ENCODE measurements around the gene ALOX12B.

ALOX12B gene

GRCh38 chr17:8072729-8073461, 14.6 kb downstream of the ALOX12B start:
- no peak overlapping the region for H2AFZ ChIP-seq (ENCODE audit: insufficient read depth, low read length, poor library complexity)
- no peak for DNase-seq
- no peak overlapping the region for H4K91ac ChIP-seq (ENCODE audit: low read depth, low read length)
- H3K23ac ChIP-seq (ENCODE audit: low read length), result no peak overlapping the region
- H3K9me3 ChIP-seq (ENCODE audit: insufficient read depth, low read depth, low read length), result peaks cover 3% of the 10 kb centered on the region
- no peaks in the 10 kb centered on the region for H3K4me1 ChIP-seq (ENCODE audit: control insufficient read depth in 1 of 2, insufficient read depth in 2 of 2, low read length in 2 of 2)
- H3K27ac ChIP-seq (ENCODE audit: low read depth, low read length), result no peak overlapping the region
- H2BK120ac ChIP-seq (ENCODE audit: insufficient read depth, low read length, poor library complexity), result no peak overlapping the region
- H3K27me3 ChIP-seq (ENCODE audit: insufficient read depth, low read length), result peaks cover 46% of the 10 kb centered on the region
- no peak overlapping the region for H2BK12ac ChIP-seq (ENCODE audit: low read length)
- no peaks in the 10 kb centered on the region for H3K79me1 ChIP-seq (ENCODE audit: low read length)
- no peak overlapping the region for H3K4ac ChIP-seq (ENCODE audit: low read depth, low read length)
- H2AK5ac ChIP-seq (ENCODE audit: low read length), result no peak overlapping the region
- H3K14ac ChIP-seq (ENCODE audit: low read length), result no peak overlapping the region
- H4K12ac ChIP-seq (ENCODE audit: low read depth, low read length), result no peak overlapping the region
- no CpG with 5 or more reads among the region's 40 CpGs for WGBS (ENCODE audit: extremely low coverage, insufficient coverage, insufficient read length)
- no peak overlapping the region for H2BK5ac ChIP-seq (ENCODE audit: low read depth, low read length, poor library complexity)
- H4K8ac ChIP-seq (ENCODE audit: low read depth, low read length), result no peak overlapping the region
- H3K4me3 ChIP-seq (ENCODE audit: low read depth, low read length), result no peak overlapping the region
- H3K18ac ChIP-seq (ENCODE audit: low read length), result no peak overlapping the region
- H3K36me3 ChIP-seq (ENCODE audit: control insufficient read depth in 1 of 2, insufficient read depth in 2 of 2, low read length in 2 of 2), result no peaks in the 10 kb centered on the region
- no peak overlapping the region for H3K4me2 ChIP-seq (ENCODE audit: low read length)
- H3K79me2 ChIP-seq (ENCODE audit: control insufficient read depth, insufficient read depth, low read length, poor library complexity), result no peaks in the 10 kb centered on the region
- no peak overlapping the region for H3K9ac ChIP-seq (ENCODE audit: low read length)

DNA sequence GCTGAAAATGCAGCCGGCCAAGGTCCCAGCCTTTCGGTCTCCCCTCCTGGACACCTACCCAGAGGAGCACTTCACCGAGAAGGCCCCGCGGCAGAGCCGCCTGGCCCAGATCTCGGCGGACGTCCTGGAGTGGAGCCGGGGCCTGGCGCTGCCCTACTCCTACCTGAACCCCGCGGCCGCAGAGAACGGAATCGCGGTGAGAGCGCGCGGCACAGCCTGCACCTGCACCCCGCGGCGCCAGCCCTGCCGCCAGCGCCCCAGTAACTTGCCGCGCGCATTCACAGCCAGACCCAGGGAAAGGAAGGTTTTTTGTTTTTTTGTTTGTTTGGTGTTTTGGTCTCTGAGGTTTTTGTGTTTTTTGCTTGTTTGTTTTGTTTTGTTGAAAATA, 15.2 kb downstream of the ALOX12B start:
- Histone ChIP-seq H3K79me2 (ENCODE audit: control insufficient read depth, insufficient read depth, low read length, poor library complexity) (no peaks in the 10 kb centered on the region), H2AK5ac (ENCODE audit: low read length) (no peak overlapping the region), H4K12ac (ENCODE audit: low read depth, low read length) (no peak overlapping the region), H4K91ac (ENCODE audit: low read depth, low read length) (no peak overlapping the region), H3K79me1 (ENCODE audit: low read length) (no peaks in the 10 kb centered on the region), H2BK120ac (ENCODE audit: insufficient read depth, low read length, poor library complexity) (no peak overlapping the region), H2AFZ (ENCODE audit: insufficient read depth, low read length, poor library complexity) (no peak overlapping the region), H3K36me3 (ENCODE audit: control insufficient read depth in 1 of 2, insufficient read depth in 2 of 2, low read length in 2 of 2) (no peaks in the 10 kb centered on the region), H3K9ac (ENCODE audit: low read length) (no peak overlapping the region), H3K9me3 (ENCODE audit: insufficient read depth, low read depth, low read length) (peaks cover 3% of the 10 kb centered on the region), H3K4me2 (ENCODE audit: low read length) (no peak overlapping the region), H2BK5ac (ENCODE audit: low read depth, low read length, poor library complexity) (no peak overlapping the region), H3K27me3 (ENCODE audit: insufficient read depth, low read length) (peaks cover 46% of the 10 kb centered on the region), H4K8ac (ENCODE audit: low read depth, low read length) (no peak overlapping the region), H3K4ac (ENCODE audit: low read depth, low read length) (no peak overlapping the region), H3K4me3 (ENCODE audit: low read depth, low read length) (no peak overlapping the region), H2BK12ac (ENCODE audit: low read length) (no peak overlapping the region), H3K27ac (ENCODE audit: low read depth, low read length) (no peak overlapping the region), H3K4me1 (ENCODE audit: control insufficient read depth in 1 of 2, insufficient read depth in 2 of 2, low read length in 2 of 2) (no peaks in the 10 kb centered on the region), H3K23ac (ENCODE audit: low read length) (no peak overlapping the region), H3K14ac (ENCODE audit: low read length) (no peak overlapping the region), H3K18ac (ENCODE audit: low read length) (no peak overlapping the region)
- no CpG with 5 or more reads among the region's 28 CpGs for WGBS (ENCODE audit: extremely low coverage, insufficient coverage, insufficient read length)
- no peak for DNase-seq

DNA sequence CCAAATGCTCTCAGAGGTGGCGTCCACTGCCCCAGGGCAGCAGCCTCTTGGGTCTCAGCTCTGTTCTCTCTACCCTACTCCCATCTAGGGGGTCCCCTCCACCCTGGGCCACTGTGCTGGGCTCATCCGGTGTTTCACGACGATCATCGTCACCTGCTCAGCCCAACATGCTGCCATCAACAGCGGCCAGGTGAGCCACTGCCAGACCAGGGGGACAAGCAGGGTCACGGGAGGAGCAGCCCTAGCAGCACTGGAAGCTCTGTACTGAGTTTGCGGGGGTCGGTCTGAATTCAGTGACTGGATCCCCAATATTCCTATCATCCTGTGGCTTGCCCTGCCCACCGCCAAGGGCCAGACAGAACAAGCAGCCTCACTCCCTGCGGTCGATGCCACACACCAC, 16.0 kb downstream of the ALOX12B start:
- no CpG with 5 or more reads among the region's 12 CpGs for WGBS (ENCODE audit: extremely low coverage, insufficient coverage, insufficient read length)
- no peak overlapping the region for H2BK5ac ChIP-seq (ENCODE audit: low read depth, low read length, poor library complexity)
- peaks cover 3% of the 10 kb centered on the region for H3K9me3 ChIP-seq (ENCODE audit: insufficient read depth, low read depth, low read length)

GRCh38 chr17:8069587-8069860, 18.0 kb downstream of the ALOX12B start:
- Histone ChIP-seq H2AK5ac (ENCODE audit: low read length) (no peak overlapping the region), H2AFZ (ENCODE audit: insufficient read depth, low read length, poor library complexity) (no peak overlapping the region), H3K79me1 (ENCODE audit: low read length) (no peaks in the 10 kb centered on the region), H3K14ac (ENCODE audit: low read length) (no peak overlapping the region), H2BK12ac (ENCODE audit: low read length) (no peak overlapping the region), H4K91ac (ENCODE audit: low read depth, low read length) (no peak overlapping the region), H3K27ac (ENCODE audit: low read depth, low read length) (no peak overlapping the region), H3K36me3 (ENCODE audit: control insufficient read depth in 1 of 2, insufficient read depth in 2 of 2, low read length in 2 of 2) (no peaks in the 10 kb centered on the region), H3K18ac (ENCODE audit: low read length) (no peak overlapping the region), H2BK120ac (ENCODE audit: insufficient read depth, low read length, poor library complexity) (no peak overlapping the region), H4K8ac (ENCODE audit: low read depth, low read length) (no peak overlapping the region), H3K27me3 (ENCODE audit: insufficient read depth, low read length) (peaks cover 45% of the 10 kb centered on the region), H3K4ac (ENCODE audit: low read depth, low read length) (no peak overlapping the region), H3K4me2 (ENCODE audit: low read length) (no peak overlapping the region), H3K4me1 (ENCODE audit: control insufficient read depth in 1 of 2, insufficient read depth in 2 of 2, low read length in 2 of 2) (no peaks in the 10 kb centered on the region), H3K9me3 (ENCODE audit: insufficient read depth, low read depth, low read length) (peaks cover 4% of the 10 kb centered on the region), H3K4me3 (ENCODE audit: low read depth, low read length) (no peak overlapping the region), H3K23ac (ENCODE audit: low read length) (no peak overlapping the region), H3K79me2 (ENCODE audit: control insufficient read depth, insufficient read depth, low read length, poor library complexity) (no peaks in the 10 kb centered on the region), H4K12ac (ENCODE audit: low read depth, low read length) (no peak overlapping the region), H2BK5ac (ENCODE audit: low read depth, low read length, poor library complexity) (no peak overlapping the region), H3K9ac (ENCODE audit: low read length) (no peak overlapping the region)
- WGBS (ENCODE audit: extremely low coverage, insufficient coverage, insufficient read length), result no CpG with 5 or more reads among the region's 3 CpGs
- no peak for DNase-seq

More for the DNA sequence above, 16.0 kb downstream of the ALOX12B start:
- no peak overlapping the region for H4K91ac ChIP-seq (ENCODE audit: low read depth, low read length)
- no peak overlapping the region for H3K27ac ChIP-seq (ENCODE audit: low read depth, low read length)
- H3K4me2 ChIP-seq (ENCODE audit: low read length), result no peak overlapping the region
- no peak overlapping the region for H3K14ac ChIP-seq (ENCODE audit: low read length)
- DNase-seq, result no peak
- H3K79me1 ChIP-seq (ENCODE audit: low read length), result no peaks in the 10 kb centered on the region
- H3K4ac ChIP-seq (ENCODE audit: low read depth, low read length), result no peak overlapping the region
- H3K79me2 ChIP-seq (ENCODE audit: control insufficient read depth, insufficient read depth, low read length, poor library complexity), result no peaks in the 10 kb centered on the region
- no peaks in the 10 kb centered on the region for H3K4me1 ChIP-seq (ENCODE audit: control insufficient read depth in 1 of 2, insufficient read depth in 2 of 2, low read length in 2 of 2)
- H3K18ac ChIP-seq (ENCODE audit: low read length), result no peak overlapping the region
- peaks cover 48% of the 10 kb centered on the region for H3K27me3 ChIP-seq (ENCODE audit: insufficient read depth, low read length)
- no peak overlapping the region for H2BK120ac ChIP-seq (ENCODE audit: insufficient read depth, low read length, poor library complexity)
- no peak overlapping the region for H3K4me3 ChIP-seq (ENCODE audit: low read depth, low read length)
- H2AK5ac ChIP-seq (ENCODE audit: low read length), result no peak overlapping the region
- no peak overlapping the region for H4K8ac ChIP-seq (ENCODE audit: low read depth, low read length)
- H3K36me3 ChIP-seq (ENCODE audit: control insufficient read depth in 1 of 2, insufficient read depth in 2 of 2, low read length in 2 of 2), result no peaks in the 10 kb centered on the region
- H3K9ac ChIP-seq (ENCODE audit: low read length), result no peak overlapping the region
- H2AFZ ChIP-seq (ENCODE audit: insufficient read depth, low read length, poor library complexity), result no peak overlapping the region
- no peak overlapping the region for H2BK12ac ChIP-seq (ENCODE audit: low read length)
- H4K12ac ChIP-seq (ENCODE audit: low read depth, low read length), result no peak overlapping the region
- no peak overlapping the region for H3K23ac ChIP-seq (ENCODE audit: low read length)
